OCI-LY7 (cell line): ENCODE results near the gene SLC13A3.

Experiments
- CTCF ChIP-seq: fragments of 200-600 bp; sonication (generic); conservative IDR thresholded peaks from 2 replicates; pipeline ENCODE4 v1.5.1; 2014; ENCODE audit warnings: mild to moderate bottlenecking, antibody characterized with exemption, low read length, moderate library complexity, mixed read lengths
- EZH2phosphoT487 ChIP-seq: fragments of 200-600 bp; sonication (generic); IDR thresholded peaks from 2 replicates; pipeline ENCODE4 v1.6.1; 2018; ENCODE audit warnings: low read depth, borderline replicate concordance, mild to moderate bottlenecking, mixed run types, antibody characterized with exemption, low read length, moderate library complexity, mixed read lengths

- no peak for TF ChIP-seq CTCF
- no peak for TF ChIP-seq EZH2phosphoT487
These were observed 9.2 kb upstream of the SLC13A3 start for GRCh38 chr20:46660487-46660886.
